Left lobe of liver (tissue), 2 donors: Measurements from ENCODE around the gene FAF1. TPM values are rescaled to one million over a fixed set of nuclear protein-coding genes. Genes with fewer than 3 reads are reported as not detected.
"Not testable (repeated sequence)": the region's sequence is repeated elsewhere in the genome, so short reads cannot be mapped to it uniquely, and the experiment has no call there.

Experiments
- ATAC-seq: fragments of 200-7000 bp; cut with Tn5 transposase; one replicate; pipeline ENCODE4 v1.9.1; 2020; ENCODE audit warnings: mild to moderate bottlenecking, moderate library complexity
- DNase-seq: peaks from one replicate; pipeline ENCODE4 v3.0.0-alpha.2; 2020; ENCODE audit warnings: low spot score
- total RNA-seq: library from RNA; stranded (reverse); gene quantifications from one replicate; pipeline ENCODE4 v1.2.1, GENCODE V29; 2021
- donor health status: DM: no; HTN: no; CAD: no; lungs with moderate emphysema.
- donor health status: DM: no; HTN: yes; CAD: no.

The FAF1 gene
- total RNA-seq, 1 donor from 2014 or later: 22.3 TPM

- ATAC-seq: peak; percentile 36
- DNase-seq: no peak
These were observed 151.8 kb downstream of the FAF1 start for GRCh38 chr1:50808296-50808695.

- ATAC-seq: no peak
- DNase-seq: no peak
These were observed 163.8 kb downstream of the FAF1 start for GRCh38 chr1:50796272-50796671.

- ATAC-seq (no peak), DNase-seq (no peak)
These were observed 166.5 kb downstream of the FAF1 start for GRCh38 chr1:50793521-50793920.

- ATAC-seq (no peak), DNase-seq (no peak)
These were observed 172.8 kb downstream of the FAF1 start for GRCh38 chr1:50787266-50787665.

- no peak for DNase-seq
- peak; percentile 55 for ATAC-seq
These were observed 176.8 kb downstream of the FAF1 start for GRCh38 chr1:50783286-50783685.

DNA sequence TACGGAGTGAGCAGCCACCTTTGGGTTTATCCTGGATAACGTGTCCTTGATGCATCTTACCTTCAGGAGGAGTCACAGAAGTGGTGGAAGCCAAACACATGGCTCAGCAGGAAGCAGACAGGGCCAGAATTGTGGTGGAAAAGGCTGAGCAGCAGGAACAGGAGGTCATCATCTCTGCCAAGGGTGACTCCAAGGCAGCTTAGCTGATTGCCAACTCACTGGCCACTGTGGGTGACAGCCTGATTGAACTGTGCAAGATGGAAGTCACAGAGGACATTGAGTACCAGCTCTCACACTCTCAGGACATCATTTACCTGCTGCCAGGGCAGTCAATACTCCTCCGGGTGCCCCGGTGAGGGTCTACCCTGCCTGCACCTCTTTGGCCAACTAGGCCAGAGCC is 179.3 kb downstream of the FAF1 start:
- ATAC-seq (no peak), DNase-seq (no peak)

DNA sequence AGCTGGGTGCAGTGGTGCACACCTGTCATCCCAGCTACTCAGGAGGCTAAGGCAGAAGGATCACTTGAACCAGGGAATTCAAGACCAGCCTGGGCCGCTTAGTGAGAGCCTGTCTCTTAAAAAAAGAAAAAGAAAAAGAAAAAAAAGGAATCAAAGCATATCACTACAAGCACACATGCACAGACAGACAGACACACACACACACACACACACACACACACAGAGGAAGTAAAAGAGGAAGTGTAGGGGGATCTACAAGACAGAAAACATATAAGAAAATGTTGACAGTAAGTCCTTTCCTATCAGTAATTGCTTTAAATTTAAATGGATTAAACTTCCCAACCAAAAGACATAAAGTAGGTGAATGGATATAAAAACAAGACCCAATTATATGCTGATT is 180.3 kb downstream of the FAF1 start:
- ATAC-seq (no peak), DNase-seq (no peak)

DNA sequence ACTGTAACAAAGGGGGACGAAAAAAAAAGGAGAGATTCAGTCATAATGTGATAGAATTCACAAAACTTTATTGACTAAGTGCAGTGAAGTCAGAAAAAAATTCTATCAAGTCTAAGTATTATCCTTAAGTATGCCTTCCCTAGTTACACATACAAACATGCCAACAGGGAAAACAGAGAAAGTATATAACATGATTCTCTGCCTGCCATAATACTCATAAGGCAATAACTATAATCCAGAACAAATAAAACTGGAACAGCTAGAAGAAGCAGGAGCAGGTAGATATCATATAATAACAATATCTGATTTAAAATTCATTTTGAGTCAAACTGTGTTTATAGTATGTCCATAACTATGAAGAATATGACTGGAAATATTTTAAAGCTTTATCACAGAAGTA is 184.3 kb downstream of the FAF1 start:
- DNase-seq: no peak
- ATAC-seq: no peak

- DNase-seq (no peak), ATAC-seq (peak; percentile 91)
These were observed 185.2 kb downstream of the FAF1 start for GRCh38 chr1:50774759-50775351.

DNA sequence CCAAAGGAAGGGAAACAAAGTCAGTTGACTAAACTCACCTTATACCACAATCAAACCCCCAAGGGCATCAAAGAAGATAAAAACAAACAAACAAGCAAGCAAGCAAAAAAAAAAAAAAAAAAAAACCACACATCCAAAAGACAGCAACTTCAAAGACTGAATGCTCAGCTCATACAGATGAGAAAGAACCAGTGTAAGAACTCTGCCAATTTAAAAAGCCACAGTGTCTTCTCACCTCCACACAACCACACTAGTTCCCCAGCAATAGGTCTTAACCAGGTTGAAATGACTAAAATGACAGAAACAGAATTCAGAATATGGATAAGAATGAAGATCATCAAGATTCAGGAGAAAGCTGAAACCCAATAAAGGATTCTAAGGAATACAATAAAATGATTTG is 193.4 kb downstream of the FAF1 start:
- DNase-seq: no peak
- no peak for ATAC-seq

GRCh38 chr1:50756543-50756942 is 203.5 kb downstream of the FAF1 start:
- not testable (repeated sequence) for ATAC-seq

GRCh38 chr1:50754764-50755163 is 205.3 kb downstream of the FAF1 start:
- not testable (repeated sequence) for ATAC-seq, DNase-seq

More at GRCh38 chr1:50756543-50756942, 203.5 kb downstream of the FAF1 start:
- not testable (repeated sequence) for DNase-seq

DNA sequence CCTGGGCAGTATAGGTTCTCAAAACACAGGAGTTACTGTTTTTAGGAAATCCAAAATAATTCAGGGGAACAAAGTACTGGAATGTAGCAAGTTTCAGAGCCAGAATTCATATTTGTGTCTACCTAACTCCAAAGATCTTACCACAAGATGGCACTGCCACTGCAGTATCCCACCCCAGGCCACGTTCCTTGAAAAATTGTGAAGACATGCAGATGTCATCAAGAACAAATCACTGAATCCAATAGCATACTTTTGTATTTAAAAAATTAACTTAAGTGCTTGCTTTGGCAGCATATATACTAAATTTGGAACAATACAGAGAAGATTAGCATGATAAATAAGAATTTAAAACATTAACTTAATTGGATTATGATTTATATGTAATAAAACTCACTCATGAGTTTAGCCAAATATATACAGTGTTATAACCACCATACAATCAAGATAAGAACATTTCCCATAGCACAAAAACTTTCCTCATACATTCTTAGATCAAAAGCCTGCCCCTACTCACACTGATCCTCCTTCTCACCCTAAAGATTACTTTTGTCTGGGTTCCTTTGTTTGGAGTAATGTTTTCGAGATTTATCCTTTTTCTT is 209.9 kb downstream of the FAF1 start:
- DNase-seq (no peak), ATAC-seq (peak; percentile 52)

DNA sequence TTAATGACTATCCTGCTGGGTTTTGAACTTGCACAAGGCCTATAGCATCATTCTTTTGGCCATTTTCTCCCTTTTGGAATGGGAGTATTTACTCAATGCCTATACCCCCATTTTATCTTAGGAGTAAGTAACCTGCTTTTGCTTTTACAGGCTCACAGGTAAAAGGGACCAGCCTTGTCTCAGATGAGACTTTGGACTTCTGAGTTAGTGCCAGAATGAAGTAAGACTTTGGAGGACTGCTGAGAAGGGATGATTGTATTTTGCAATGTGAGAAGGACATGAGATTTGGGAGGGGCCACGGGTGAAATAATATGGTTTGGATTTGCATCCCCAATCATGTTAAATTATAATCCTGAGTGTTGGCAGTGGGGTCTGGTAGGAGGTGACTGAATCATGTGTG is 212.7 kb downstream of the FAF1 start:
- ATAC-seq (peak; percentile 89), DNase-seq (no peak)

DNA sequence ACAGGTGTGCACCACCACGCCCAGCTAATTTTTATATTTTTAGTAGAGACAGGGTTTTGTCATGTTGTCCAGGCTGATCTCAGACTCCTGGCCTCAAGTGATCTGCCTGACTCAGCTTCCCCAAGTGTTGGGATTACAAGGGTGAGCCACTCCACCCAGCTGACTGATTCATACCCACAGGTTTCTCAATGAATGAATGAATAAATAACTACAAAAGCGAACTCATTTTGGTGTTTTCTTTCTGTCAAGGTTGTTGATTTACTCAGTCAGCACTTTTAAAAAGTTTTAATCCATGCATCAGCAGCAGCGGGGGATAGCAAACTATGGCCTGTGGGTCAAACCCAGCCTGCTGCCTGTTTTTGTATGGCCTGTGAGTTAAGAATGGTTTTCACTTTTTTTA is 217.5 kb downstream of the FAF1 start:
- DNase-seq (no peak), ATAC-seq (no peak)

DNA sequence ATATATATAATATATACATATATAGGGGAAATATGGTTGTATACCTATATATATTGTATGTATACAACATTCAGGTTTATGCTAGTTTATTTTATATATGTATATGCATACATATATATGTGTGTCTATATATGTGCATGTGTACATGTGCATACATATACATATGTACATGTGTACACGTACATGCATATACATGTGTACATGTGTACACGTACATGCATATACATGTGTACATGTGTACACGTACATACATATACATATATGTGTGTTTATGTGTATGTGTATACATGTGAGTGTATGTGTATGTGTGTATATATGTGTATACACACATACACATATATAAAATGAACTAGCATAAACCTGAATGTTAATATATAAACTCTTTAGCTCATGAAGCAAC is 220.9 kb downstream of the FAF1 start:
- DNase-seq (no peak), ATAC-seq (no peak)

GRCh38 chr1:50735443-50735842 is 224.6 kb downstream of the FAF1 start:
- DNase-seq: no peak
- no peak for ATAC-seq

DNA sequence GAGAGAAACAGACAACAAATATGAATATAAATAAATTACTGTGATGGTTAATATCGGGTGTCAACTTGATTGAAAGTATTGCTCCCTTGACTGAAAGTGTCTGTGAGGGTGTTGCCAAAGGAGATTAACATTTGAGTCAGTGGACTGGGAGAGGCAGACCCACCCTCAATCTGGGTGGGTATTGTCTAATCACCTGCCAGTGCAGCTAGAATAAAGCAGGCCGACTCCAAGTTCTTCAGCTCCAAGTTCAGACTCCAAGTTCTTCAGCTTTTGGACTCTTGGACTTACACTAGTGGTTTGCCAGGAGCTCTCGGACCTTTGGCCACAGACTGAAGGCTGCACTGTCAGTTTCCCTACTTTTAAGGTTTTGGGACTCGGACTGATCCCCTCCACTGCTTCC is 232.5 kb downstream of the FAF1 start:
- not testable (repeated sequence) for ATAC-seq, DNase-seq

GRCh38 chr1:50724626-50725286 is 235.3 kb downstream of the FAF1 start:
- ATAC-seq: peak; percentile 48
- DNase-seq: no peak

GRCh38 chr1:50720457-50721053 is 239.5 kb downstream of the FAF1 start:
- no peak for DNase-seq
- no peak for ATAC-seq

DNA sequence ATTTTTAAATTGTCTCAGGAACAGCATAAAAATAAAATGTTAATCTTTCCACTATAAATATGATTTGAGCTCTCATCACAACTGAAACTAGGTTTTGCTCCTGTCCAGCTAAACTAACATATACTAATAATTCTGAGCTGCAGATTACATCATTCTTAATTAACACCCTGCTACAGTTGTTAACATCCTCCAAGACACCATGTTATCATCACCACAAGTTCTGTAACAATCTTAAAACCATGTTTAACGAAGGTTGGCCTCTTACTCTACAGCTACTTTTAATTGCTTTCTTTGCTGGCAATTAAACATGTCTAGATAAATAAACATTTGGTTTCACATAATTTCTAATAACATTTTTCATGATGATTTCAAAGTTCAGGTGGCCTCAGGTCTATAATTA is 240.9 kb downstream of the FAF1 start:
- DNase-seq: no peak
- no peak for ATAC-seq

- DNase-seq (no peak), ATAC-seq (no peak)
These were observed 242.7 kb downstream of the FAF1 start for GRCh38 chr1:50717327-50717726.
